HuH-7 (cell line): ENCODE data around the gene SAP25.
"Not testable (repeated sequence)": the region's sequence is repeated elsewhere in the genome, so short reads cannot be mapped to it uniquely, and the experiment has no call there.

Experiments
- DNase-seq: peaks from one replicate; pipeline ENCODE4 v3.0.0; 2011; ENCODE audit warnings: low spot score

Gene SAP25

DNA sequence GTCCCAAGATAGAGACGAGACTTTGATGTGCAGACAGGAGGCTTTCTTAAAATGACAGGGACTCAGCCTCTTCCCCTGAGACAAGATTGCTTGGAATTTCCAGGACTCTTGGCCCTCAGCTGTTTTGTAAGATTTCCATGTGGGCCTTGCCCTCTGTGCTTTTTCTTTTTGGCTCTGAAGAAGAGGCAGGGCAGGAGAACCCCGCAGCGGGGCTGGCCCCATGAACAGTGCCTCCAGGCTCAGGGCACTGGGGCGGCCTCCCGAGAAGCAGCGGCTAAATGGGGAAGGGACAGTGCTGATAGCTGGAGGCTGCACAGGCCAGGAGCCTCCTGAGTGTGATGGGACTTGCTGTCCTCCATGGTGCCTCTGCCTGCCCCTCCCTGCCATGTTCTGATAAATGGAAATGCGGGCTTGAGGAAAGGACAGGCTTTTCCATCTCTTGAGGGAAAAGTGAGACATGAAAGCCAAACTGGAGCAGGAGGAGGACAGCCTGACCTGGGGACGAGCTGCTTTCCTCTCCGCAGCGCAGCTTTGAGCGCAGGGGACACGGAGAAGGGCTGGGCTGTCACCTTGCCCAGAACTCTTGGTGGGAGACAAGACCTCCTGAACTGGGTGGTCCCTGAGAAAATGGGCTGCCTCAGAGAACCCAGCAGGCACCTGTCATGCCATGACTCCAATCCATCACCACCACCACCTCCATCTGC, 12.1 kb downstream of the SAP25 start:
- no peak for DNase-seq

DNA sequence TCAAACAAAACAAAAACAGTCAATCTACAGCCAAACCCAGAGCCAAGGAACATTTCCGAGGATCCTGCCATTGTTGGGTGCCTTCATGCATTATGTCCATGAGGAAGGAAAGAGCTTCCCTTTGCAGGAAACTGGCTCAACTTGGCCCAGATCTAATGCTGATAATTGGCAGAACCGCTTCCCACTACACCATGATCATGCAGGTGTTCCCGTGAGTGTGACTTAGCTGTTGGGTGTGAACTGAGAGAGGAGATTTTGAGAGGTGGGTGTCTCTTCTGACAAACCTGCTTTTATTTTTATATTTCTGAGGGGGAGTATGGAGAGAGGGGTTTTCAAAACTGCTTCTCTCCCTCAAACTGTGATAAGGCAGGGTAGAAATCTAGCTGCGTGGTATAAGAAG, 14.6 kb downstream of the SAP25 start:
- no peak for DNase-seq

DNA sequence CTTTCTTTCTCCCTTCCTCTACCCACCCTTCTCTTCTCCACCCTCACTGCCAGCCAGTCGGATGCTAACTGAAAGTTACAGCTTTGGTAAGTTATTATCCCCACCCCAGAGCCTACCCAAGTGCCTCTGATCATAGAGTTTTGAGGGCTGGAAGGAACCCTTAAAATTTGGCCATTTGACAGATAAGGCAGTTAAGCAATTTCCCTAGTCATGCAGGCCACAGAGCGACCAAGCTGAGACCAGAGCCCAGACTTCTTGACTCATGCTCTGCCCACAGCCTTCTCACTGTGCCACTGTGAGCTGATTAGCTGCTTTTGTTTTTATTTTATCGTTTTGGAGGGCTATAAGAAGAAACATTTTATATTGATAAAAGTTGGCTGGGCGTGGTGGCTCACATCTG, 17.2 kb downstream of the SAP25 start:
- DNase-seq, result no peak

DNA sequence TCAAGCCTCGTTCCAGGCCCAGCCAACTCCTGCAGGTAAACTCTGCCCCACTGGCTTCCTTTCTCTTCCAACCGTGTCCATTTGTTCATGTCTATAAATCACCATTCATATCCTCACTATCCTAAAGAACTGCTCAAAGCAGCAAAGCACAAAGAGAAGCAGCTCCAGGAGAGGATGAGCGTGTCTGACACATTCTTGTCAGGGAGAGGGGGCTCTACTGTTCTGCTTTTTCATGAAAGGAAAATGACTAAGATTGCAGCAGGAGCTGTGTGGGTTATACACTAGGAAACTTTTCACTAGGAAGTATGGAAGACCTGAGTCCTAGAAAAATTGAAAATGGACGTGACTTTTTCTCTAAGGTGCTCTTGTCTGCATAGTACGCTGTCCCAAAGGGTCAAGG, 18.0 kb downstream of the SAP25 start:
- DNase-seq, result no peak

DNA sequence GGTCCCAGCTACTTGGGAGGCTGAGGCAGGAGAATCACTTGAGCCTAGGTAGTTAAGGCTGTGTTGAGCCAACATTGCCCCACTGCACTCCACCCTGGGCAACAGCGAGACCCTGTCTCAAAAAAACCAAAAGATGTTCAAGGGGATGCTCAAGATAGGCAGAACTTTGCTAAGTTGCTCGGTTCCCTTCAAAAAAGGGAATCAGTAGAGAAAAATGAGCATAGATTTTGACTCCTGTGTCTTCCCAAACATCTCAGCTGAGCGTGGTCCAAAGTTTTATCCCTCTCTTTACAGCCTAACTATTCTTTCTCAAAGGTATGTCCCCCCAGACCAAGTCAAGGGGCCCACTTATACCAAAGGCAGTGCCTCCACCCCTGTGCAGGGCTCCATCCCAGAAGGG, 20.7 kb downstream of the SAP25 start:
- no peak for DNase-seq

DNA sequence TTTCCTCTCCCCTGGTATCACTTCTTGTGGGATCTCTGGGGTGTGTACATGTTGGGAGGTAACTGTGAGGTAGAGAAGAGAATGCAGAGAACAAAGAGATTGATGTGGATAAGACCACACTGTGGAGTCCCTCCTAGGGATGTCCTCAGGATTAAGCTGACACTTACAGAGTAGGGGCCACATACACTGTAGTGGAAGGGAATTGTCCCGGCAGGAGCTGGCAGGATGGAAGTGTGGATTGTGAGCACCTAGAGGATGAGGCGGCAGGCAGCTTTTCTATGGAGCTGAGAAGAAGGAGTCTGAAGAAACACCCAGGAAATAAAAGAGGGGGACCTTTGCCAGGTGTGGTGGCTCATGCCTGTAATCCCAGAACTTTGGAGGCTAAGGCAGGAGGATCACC, 21.2 kb downstream of the SAP25 start:
- DNase-seq, result no peak

DNA sequence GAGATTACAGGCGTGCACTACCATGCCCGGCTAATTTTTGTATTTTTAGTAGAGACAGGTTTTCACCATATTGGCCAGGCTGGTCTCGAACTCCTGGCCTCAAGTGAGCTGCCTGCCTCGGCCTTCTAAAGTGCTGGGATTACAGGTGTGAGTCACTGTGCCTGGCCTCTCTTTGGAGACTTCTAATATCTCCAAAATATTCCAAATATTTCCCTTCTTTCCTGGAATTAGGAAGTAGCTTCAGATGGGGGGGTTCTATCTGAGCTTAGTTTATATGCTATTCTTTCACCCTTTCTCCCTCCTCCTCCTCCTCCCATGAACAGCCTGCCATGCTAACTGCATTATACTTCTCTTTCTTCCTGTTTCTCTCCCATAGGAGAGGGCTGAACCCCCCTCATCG, 25.3 kb downstream of the SAP25 start:
- not testable (repeated sequence) for DNase-seq

DNA sequence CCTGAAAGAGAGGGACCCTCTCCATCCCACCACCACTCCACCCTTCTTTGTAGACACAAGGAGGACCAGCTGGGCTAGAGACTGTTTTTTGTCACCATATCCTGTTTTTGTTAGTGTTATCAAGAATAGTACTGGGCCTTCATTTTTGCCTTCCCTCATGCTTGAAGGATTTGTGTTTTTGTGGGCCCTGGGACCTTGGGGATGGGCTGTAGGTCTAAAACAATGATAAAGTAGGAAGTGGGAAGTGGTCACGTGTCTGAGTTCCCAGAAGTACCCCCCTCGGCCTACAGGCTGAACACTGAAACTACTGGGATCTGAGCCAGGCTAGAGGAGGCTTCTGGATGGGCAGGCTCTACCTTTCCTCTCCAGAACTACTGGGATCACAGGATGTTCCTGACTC, 25.8 kb downstream of the SAP25 start:
- DNase-seq, result no peak

DNA sequence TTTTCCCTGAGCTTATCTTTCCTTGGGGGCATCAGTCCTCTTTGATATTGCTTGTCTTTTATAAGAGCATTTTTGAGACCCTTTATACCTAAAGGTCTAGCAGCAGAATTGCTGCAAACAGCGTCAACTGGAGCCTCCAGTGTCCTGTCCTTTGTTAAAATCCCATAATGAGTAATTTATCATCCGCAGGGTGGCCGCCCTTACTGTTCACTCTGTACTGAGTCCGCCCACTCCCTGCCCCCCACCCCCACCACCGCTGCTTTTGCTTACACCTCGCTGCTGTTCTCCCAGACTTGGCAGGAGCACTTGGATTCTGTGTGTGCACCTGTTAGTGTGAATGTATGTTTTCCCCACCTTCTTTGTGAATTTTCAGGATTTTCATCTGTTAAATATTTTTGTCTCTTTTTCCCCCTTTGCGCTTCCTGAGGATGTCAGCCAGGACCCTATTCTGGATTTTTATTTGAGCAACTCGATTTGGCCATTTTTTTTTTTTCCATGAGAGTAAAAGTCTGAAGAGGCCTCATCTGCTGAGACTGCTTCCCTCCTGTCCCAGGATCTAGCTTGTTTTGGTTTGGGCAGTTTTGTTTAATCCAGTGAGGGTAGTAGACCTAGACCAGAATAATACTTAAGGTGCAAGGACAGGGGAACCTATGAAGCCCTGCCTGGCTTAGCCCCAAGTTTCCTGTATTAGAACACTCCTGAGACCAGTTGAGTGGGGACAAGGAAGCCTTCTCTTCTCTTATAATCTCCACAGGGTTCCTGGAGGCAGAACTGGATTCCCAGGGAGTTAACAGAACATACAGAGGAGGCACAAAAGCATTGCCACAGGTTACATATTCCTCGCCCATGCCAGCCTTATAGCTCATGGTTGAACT, 26.5 kb downstream of the SAP25 start:
- DNase-seq, result no peak

DNA sequence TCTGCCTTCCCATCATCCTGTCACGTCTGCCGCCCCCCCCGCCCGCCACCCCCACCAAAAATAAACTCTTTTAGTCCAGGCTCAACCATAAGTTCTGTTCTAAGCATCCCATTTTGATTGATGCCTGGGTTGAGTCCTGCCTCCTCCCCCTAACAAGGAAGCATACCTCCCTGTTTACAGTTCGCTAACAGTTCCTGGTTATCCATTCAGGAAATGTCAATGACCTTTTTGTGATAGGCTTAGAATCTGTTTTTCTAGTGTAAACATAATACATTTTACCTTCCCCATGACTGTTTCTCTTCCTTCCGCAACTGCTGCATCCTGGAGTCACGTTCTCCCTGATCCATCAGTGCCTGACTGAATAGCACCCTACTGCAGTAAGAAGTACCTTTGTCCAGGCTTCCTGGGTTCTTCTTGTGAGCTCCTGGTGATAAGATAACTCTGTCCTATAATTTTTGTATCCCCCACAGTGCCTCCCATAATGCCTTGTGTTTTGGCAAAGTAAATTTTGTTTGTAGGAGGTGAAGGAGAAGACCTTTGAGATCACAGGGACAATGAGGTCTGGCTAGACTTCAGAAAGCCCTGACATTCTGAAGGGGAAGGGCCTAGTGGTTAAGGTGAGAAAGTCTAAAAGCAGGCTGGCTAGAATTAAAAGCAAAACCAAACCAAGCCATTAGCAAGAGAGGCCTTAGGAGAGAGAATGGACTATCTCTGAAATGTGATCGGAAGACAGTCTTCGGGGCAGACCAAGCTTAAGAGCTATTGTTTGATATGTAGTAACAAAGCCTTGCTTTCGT, 27.4 kb downstream of the SAP25 start:
- peak; percentile 51 for DNase-seq

DNA sequence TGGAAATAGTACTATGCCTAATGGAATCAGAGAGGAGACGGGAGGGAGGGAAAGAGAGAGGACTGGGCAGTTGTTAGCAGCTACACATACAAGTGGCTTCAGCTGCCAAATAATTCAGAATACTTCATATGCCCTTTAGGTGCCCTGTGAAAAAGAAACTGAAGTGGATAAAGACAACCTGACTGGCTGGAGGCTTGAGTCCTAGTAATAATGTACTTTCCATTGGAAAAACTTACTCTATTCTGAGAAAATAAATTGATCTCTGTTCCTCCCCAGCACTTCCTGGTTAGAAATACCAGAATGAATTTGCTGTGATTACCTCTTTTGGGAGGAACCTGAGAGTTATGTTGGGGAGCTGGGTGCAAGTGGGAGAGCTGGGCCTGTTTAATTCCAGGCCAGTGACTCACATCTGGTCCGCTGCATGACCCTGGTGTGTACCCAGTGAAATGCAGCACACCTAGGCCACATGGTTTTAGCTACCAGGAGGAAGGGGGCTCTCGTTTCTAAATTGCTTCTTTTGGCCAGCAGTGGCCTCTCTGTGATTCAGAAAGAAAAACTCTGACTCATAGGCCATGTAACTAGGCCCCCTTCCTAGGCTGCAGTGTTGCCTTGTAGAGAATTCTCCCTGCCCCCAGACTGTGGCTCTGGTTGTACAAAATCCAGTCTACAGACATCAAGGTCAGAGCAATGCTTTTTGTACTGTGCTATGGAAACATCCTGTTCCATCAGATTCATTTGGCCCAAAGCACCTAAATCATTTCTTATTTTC, 28.2 kb downstream of the SAP25 start:
- no peak for DNase-seq

DNA sequence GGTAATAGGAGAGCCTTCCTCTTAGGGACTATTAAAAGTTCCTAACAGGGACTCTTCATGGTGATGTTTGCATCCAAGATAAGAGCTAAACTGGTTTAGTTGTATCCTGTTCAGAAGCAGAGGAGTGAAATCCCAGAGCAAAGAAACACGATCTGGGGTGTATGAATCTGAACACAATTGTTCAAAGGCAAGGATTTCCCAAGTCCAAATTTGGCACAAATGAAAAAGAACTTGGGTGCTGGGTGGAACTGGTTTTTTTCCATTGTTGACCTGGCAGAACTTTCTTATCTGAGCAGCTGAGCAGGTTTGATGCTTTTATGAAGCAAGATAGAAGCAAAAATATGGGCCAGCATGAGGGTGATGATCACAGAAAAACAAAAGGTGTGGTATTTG, 28.7 kb downstream of the SAP25 start:
- no peak for DNase-seq

DNA sequence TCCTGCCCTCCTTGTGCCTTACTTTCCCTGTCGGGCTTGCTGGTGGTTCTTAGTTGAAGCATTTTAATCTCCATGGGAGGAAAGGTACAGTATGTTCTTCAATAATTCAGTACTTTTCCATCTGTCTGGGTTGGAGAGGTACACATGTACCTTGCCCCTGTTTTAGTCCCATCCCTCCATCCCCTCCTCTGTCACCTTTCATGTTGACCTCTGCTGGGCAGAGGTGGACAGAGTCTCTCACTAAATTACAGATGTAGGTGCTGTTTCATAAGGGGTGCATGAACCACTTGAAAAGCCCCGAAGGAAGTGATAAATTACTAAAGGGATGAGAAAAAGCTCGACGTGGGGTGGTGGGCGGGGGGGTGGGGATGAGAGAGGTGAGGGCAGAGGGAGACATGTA, 29.3 kb downstream of the SAP25 start:
- no peak for DNase-seq

DNA sequence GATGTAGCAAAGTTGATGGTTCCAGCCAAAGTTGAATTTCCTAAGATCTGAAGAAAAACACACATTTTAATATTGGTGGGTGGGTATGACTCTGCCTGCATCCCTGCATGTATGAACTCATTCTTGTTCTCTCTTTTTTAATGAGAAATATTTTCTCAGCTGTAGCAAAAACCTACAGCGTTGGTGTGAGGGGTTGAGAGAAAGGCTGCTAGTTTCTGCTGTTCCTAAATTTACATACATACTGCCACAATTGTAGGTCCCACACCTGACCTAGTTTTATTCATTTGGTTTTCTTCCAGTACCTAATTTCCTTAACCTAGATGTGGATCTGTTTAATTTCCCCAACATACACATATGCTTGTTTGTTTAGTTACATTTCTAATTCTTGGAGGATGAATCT, 30.1 kb downstream of the SAP25 start:
- no peak for DNase-seq

DNA sequence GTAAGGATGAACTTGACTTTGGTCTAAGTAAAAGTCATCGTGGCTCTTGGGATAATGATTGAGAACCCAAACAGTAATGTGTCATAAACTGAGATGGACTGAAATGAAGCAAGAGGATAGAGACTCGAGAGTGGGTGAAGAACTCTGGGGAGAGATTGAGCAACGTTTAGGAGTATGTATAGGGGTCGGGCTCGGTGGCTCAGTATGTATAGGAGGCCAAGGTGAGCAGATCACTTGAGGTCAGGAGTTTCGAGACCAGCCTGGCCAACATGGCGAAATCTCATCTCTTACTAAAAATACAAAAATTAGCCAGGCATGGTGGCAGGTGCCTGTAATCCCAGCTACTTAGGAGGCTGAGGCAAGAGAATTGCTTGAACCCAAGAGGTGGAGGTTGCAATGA, 32.4 kb downstream of the SAP25 start:
- not testable (repeated sequence) for DNase-seq

DNA sequence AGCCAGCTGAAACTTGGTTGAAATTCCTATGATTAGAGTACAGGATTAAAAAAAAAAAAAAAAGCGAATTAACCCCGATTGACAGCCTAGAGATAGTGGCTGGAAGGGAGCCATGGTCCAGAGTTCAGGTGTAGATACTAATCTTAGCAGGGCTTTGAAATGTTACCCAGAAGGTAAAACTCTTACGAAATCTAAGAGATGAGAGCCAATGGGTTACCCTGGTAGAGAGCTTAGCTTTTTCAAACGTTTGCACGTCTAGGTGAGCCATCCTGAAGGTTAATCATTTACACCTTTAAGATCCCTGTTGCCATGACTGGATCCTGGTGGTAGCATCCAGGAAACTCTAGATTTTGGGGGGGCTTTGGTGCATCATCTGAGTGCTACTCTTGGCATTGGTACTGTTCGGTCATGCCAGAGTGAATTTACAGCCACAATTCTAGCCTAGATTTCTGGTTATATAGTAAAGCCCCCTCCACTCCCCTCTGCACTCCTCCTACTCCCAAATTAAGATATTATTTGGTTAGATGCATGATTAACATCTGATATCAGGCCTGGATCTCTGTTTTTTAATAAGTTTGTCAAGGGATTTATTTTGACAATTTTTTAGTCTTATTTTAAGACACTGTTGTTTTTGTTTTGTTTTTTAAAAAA, 33.5 kb downstream of the SAP25 start:
- DNase-seq, result peak; percentile 84

DNA sequence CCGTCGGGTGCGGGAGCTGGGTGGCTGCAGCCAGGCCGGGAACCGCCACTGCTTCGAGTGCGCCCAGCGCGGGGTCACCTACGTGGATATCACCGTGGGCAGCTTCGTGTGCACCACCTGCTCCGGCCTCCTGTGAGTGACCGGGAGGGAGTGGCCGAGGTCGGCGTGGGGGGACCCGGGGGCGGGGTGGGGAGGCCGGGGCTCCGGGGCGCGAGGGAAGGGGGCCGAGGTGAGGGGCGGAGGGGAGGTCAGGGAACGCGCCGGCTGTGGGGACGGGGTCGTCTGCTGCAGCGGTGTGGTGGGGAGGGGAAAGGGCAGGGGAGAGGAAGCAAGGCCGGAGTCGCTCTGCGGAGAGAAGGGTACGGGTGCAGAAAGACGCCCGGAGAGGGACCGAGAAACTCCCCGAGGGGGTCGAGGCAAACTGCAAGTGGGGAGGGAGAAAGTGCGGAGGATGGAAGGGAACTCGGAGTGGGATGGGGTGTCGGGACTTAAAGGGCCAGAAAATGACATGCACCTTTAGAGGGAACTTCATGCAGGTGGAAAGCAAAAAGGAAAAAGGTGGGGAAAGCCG, 34.2 kb downstream of the SAP25 start:
- DNase-seq, result no peak

DNA sequence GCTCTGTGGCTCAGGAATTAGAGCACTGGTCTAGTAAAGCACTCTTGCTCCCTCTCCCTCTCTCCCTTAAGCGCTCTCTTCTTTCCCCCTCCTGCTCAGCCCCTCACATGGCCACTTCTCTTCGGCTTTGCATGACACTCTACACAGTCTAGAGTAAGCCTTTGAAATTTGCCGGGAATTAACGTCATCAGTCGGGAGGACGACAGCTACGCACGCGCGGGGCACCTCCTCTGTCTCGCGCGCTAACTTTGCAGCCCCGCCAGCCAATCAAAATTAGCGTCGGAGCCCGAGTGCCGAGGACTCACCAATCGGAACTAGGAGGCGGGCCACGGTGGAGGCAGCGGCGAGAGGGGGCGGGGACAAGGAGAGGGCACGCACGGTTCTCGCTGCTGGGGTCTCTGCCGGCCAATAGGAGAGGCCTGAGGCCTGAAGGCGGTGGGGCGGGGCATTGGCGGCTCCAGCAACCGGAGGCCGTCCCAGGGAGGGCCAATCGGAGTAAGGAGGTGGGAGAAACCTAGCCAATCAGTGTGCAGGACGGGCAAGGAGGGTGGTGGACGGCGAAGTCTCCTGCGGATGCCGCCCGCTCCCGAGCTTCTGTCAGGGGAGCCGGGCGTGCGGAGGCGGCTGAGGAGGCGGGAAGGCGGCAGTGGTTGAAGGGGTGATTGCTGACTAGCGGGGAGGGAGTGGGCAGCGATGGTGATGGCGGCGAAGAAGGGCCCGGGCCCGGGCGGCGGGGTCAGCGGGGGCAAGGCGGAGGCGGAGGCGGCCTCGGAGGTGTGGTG, 34.9 kb downstream of the SAP25 start, which contains the start of gene AGFG2:
TSS of gene AGFG2 (plus strand) at position 550 of the 782 bp plus-strand sequence. CDS start at position 694, 144 bp downstream.
- DNase-seq, result peak; percentile 98

DNA sequence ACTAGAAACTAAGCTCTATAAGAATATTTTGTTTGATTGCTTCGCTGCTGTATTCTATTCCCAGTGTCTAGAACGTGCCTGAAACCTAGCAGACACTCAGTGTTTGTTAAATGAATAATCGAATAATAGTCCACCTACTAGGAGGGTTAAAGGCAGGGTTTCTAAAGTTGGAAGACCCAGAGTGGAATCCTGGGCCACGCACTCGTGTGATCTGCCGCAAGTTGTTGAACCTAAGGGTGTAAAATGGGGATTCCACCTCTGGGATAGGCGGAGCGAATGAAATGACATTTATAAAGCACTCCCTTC, 35.4 kb downstream of the SAP25 start:
- DNase-seq, result no peak

DNA sequence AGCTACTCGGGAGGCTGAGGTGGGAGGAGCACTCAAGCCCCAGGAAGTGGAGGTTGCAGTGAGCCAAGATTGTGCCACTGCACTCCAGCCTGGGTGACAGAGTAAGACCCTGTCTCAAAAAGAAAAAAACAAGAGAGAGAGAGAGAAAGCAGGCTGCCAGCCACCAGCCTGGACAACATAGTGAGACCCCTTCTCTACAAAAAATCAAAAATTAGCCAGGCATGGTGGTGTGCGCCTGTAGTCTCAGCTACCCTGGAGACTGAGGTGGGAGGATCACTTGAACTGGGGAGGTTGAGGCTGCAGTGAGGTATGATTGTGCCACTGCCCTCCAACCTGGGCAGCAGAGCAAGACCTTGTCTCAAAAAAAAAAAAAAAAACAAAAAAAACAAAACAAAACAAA, 37.0 kb downstream of the SAP25 start:
- not testable (repeated sequence) for DNase-seq
